Esophagus mucosa (tissue), 1 donor: ENCODE measurements around the gene ARPC3. TPM values are rescaled to one million over a fixed set of nuclear protein-coding genes. Genes with fewer than 3 reads are reported as not detected.
A peak's percentile ranks its signal among the peaks of the same experiment; 100 is the strongest.
"Not testable (repeated sequence)": the region's sequence is repeated elsewhere in the genome, so short reads cannot be mapped to it uniquely, and the experiment has no call there.

Source experiments
- ATAC-seq: fragments of 200-7000 bp; cut with Tn5 transposase; one replicate; pipeline ENCODE4 v1.9.1; 2020
- total RNA-seq: library from RNA; stranded (reverse); gene quantifications from one replicate; pipeline ENCODE4 v1.2.4, GENCODE V29; 2023
- donor health status: DM: yes; HTN: yes; CAD: no.

Gene ARPC3
- total RNA-seq = 289 TPM

- peak; percentile 98 for ATAC-seq
Observed at GRCh38 chr12:110449799-110450497, at the start of gene ARPC3. ARPC3 (minus strand) TSS chr12:110450337; CDS start chr12:110450260, 77 bp downstream.

GRCh38 chr12:110498984-110499706 lies 49.0 kb upstream of the ARPC3 start:
- peak; percentile 6 for ATAC-seq

- ATAC-seq = no peak
Observed at GRCh38 chr12:110475426-110475825, 25.3 kb upstream of the ARPC3 start.

GRCh38 chr12:110468214-110469048 lies 18.3 kb upstream of the ARPC3 start, which contains the start of the genes FAM216A and GPN3:
FAM216A (plus strand) TSS chr12:110468845; CDS start chr12:110468876, 31 bp downstream.
GPN3 (minus strand) TSS chr12:110468257; CDS start chr12:110468203, 54 bp downstream.
- peak; percentile 98 for ATAC-seq

GRCh38 chr12:110467847-110468213 lies 17.7 kb upstream of the ARPC3 start:
- no peak for ATAC-seq

GRCh38 chr12:110466791-110467190 lies 16.7 kb upstream of the ARPC3 start:
- no peak for ATAC-seq

GRCh38 chr12:110465765-110466164 lies 15.6 kb upstream of the ARPC3 start:
- ATAC-seq = not testable (repeated sequence)

- no peak for ATAC-seq
Observed at GRCh38 chr12:110465024-110465423, 14.9 kb upstream of the ARPC3 start.

- not testable (repeated sequence) for ATAC-seq
Observed at GRCh38 chr12:110461189-110461588, 11.1 kb upstream of the ARPC3 start.

GRCh38 chr12:110458756-110459155 lies 8.6 kb upstream of the ARPC3 start:
- no peak for ATAC-seq

- ATAC-seq = no peak
Observed at GRCh38 chr12:110453569-110454296, 3.6 kb upstream of the ARPC3 start.

- ATAC-seq = no peak
Observed at GRCh38 chr12:110451263-110451662, 1.1 kb upstream of the ARPC3 start.

- peak; percentile 64 for ATAC-seq
Observed at GRCh38 chr12:110444455-110444854, 5.7 kb downstream of the ARPC3 start.

GRCh38 chr12:110436231-110436630 lies 13.9 kb downstream of the ARPC3 start:
- no peak for ATAC-seq

GRCh38 chr12:110431957-110432587 lies 18.1 kb downstream of the ARPC3 start:
- no peak for ATAC-seq

- ATAC-seq = not testable (repeated sequence)
Observed at GRCh38 chr12:110429676-110430075, 20.5 kb downstream of the ARPC3 start.

GRCh38 chr12:110426406-110426805 lies 23.7 kb downstream of the ARPC3 start:
- no peak for ATAC-seq

- no peak for ATAC-seq
Observed at GRCh38 chr12:110424237-110424636, 25.9 kb downstream of the ARPC3 start.

GRCh38 chr12:110421701-110422100 lies 28.4 kb downstream of the ARPC3 start:
- no peak for ATAC-seq

GRCh38 chr12:110421159-110421661 lies 28.9 kb downstream of the ARPC3 start:
- ATAC-seq = no peak

GRCh38 chr12:110420644-110421043 lies 29.5 kb downstream of the ARPC3 start:
- not testable (repeated sequence) for ATAC-seq
